ACC112 (cell line): ENCODE results near the gene SELENOF.

Experiments
- H2AFZ ChIP-seq: fragments of 200-600 bp; sonication (generic); one replicate; pipeline ENCODE4 v1.6.0; 2017; ENCODE audit warnings: antibody characterized with exemption, low read length; ENCODE audit not compliant: unreplicated experiment
- H3K27ac ChIP-seq: fragments of 200-600 bp; sonication (generic); 2 replicates; pipeline ENCODE4 v1.5.1; 2014; ENCODE audit warnings: low read depth, mild to moderate bottlenecking, antibody characterized with exemption, low read length, moderate library complexity
- H3K27me3 ChIP-seq: fragments of 200-600 bp; sonication (generic); 2 replicates; pipeline ENCODE4 v1.6.1; 2014; ENCODE audit warnings: mild to moderate bottlenecking, antibody characterized with exemption, low read length, moderate library complexity, mixed read lengths; ENCODE audit not compliant: insufficient read depth
- H3K36me3 ChIP-seq: fragments of 200-600 bp; sonication (generic); 2 replicates; pipeline ENCODE4 v1.6.1; 2016; ENCODE audit warnings: mild to moderate bottlenecking, antibody characterized with exemption, low read length, moderate library complexity, mixed read lengths; ENCODE audit not compliant: insufficient read depth
- H3K4me1 ChIP-seq: fragments of 200-600 bp; sonication (generic); one replicate; pipeline ENCODE4 v1.6.1; 2016; ENCODE audit warnings: low read length, mixed read lengths; ENCODE audit not compliant: insufficient read depth, unreplicated experiment, control insufficient read depth
- H3K4me3 ChIP-seq: fragments of 200-600 bp; sonication (generic); 2 replicates; pipeline ENCODE4 v1.5.1; 2014; ENCODE audit warnings: mild to moderate bottlenecking, low read depth, low read length
- H3K79me2 ChIP-seq: fragments of 200-600 bp; sonication (generic); one replicate; pipeline ENCODE4 v1.6.0; 2016; ENCODE audit warnings: low read length; ENCODE audit not compliant: control insufficient read depth, unreplicated experiment, insufficient read depth

SELENOF gene

DNA sequence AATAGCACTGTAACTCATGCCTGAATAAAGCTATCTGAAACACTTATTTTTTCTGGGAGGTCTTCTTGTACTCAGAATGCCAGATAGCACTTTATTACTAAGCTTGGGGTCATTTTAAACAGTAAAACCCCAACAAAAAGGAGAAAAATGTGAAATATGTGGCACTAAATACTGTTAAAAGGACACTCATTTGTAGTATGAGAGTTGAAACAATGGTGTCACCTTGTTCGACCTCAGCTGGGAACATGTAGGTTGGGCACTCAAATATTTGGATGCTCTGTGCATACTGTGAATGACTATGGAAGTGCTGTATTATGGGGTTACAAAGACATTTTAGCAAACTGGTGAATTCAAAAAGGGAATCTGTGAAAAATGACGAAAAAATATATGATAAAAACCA is 53.9 kb downstream of the SELENOF start:
- no peaks in the 10 kb centered on the region for H3K36me3 ChIP-seq
- H3K79me2 ChIP-seq: no peaks in the 10 kb centered on the region
- no peaks in the 10 kb centered on the region for H3K27me3 ChIP-seq
- no peak overlapping the region for H3K27ac ChIP-seq
- no peak overlapping the region for H2AFZ ChIP-seq
- no peaks in the 10 kb centered on the region for H3K4me1 ChIP-seq
- no peak overlapping the region for H3K4me3 ChIP-seq

DNA sequence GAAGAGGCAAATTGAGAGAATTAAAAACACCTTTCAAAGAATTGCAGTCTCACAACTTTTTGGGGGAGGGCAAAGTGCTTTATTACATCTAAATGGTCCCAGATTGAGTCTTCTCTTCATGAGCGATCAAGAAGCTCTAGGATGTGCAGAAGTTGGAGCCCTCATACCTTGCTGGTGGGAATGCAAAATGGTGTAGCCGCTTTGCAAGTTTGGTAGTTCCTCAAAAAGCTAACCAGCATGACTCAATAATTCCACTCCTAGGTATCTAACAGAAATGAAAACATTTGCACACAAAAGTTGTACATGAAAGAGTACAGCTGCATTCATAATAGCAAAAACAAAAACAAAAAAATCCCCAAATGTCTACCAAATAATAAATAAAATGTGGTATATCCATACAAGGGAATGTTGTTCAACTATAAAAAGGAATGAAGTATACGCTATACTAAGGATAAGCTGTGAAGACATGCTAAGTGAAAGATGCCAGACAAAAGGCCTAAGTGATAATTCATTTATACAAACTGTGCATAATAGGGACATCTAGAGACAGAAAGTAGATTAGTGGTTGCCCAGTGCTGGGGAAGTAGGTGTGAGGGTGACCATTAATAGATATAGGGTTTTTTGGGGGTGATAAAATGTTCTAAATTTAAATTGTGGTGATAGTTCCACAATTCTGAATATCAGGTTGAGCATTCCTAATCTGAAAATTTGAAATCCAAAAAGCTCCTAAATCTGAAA is 55.2 kb downstream of the SELENOF start:
- Histone ChIP-seq H2AFZ (no peak overlapping the region), H3K4me3 (no peak overlapping the region), H3K79me2 (no peaks in the 10 kb centered on the region), H3K27ac (no peak overlapping the region), H3K36me3 (no peaks in the 10 kb centered on the region), H3K27me3 (no peaks in the 10 kb centered on the region), H3K4me1 (no peaks in the 10 kb centered on the region)

DNA sequence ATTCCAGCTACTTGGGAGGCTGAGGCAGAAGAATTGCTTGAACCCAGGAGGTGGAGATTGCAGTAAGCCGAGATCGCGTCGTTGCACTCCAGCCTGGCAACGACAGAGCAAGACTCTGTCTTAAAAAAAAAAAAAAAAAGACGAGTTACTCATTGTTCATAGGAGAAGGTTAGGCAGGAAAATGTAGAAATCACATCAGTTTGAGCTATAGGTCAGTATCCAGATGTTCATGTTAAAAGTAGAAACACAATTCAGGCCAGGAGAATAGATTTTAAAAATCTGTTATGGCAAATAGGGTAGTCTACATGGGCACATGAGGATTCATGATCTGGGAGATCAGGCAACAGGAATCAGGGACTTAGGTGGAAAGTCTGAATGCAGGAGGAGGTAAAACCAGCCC is 57.7 kb downstream of the SELENOF start:
- H3K4me3 ChIP-seq: no peak overlapping the region
- no peaks in the 10 kb centered on the region for H3K4me1 ChIP-seq
- H2AFZ ChIP-seq: no peak overlapping the region
- H3K27ac ChIP-seq: no peak overlapping the region
- H3K27me3 ChIP-seq: no peaks in the 10 kb centered on the region
- no peaks in the 10 kb centered on the region for H3K36me3 ChIP-seq
- H3K79me2 ChIP-seq: no peaks in the 10 kb centered on the region

DNA sequence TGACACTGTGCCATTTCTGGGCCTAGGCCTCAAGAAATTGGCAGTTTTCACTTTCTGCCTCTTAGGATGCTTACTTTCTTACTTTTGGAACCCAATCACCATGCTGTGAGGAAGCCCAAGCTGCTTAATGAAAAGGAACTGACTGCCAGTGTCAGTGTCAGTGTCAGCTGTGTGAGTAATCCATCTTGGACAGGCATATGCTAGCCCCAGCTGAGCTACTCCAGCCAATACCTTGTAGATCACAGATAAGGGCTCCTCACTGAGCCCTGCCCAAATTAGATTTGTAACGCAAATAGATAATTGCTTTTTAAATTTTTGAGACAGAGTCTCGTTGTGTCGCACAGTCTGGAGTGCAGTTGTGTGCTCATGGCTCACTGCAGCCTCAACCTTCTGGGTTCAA is 59.6 kb downstream of the SELENOF start:
- Histone ChIP-seq H3K36me3 (no peaks in the 10 kb centered on the region), H3K4me1 (no peaks in the 10 kb centered on the region), H3K27me3 (no peaks in the 10 kb centered on the region), H3K4me3 (no peak overlapping the region), H3K27ac (no peak overlapping the region), H3K79me2 (no peaks in the 10 kb centered on the region), H2AFZ (no peak overlapping the region)

DNA sequence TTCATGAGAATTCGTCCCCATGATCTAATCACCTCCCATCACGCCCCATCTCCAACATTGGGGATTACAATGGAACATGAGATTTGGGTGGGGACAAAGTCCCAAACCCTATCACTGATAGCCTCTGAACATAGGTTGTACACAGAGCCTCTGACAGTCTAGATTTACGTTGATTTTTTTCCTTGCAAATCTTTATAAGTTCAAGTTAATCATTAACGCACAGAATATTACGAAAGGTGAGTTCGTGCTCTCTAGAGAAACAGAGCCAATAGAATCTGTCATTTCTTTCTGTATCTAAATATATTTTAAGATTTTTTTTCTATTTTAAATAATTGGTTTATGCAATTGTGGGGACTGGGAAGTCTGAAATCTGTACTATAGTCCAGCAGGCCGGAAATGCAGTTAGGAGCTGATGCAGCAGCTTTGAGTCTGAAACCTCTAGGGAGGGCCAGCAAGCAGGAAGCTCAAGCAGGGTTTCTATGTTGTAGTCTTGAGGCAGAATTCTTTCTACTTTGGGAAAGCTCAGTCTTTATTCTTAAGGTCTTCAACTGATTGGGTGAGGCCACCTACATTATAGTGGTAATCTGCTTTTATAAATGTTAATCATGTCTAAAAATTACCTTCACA is 61.0 kb downstream of the SELENOF start:
- Histone ChIP-seq H3K79me2 (no peaks in the 10 kb centered on the region), H3K4me1 (no peaks in the 10 kb centered on the region), H2AFZ (no peak overlapping the region), H3K27me3 (no peaks in the 10 kb centered on the region), H3K36me3 (no peaks in the 10 kb centered on the region), H3K27ac (no peak overlapping the region), H3K4me3 (no peak overlapping the region)

DNA sequence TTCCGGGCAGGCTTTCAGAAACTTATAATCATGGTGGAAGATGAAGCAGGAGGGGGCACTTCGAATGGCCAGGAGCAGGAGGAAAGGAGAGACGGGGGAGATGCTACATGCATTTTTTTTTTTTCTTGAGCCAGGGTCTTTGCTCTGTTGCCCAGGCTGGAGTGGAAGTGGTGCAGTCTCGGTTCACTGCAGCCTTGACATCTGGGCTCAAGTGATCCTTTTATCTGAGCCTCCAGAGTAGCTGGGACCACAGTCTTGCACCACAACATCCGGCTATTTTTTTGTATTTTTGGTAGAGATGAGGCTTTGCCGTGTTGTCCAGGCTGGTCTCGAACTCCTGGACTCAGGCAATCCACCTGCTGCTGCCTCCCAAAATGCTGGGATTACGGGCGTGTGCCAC is 61.6 kb downstream of the SELENOF start:
- Histone ChIP-seq H3K4me3 (no peak overlapping the region), H3K4me1 (no peaks in the 10 kb centered on the region), H3K79me2 (no peaks in the 10 kb centered on the region), H3K27ac (no peak overlapping the region), H3K27me3 (no peaks in the 10 kb centered on the region), H3K36me3 (no peaks in the 10 kb centered on the region), H2AFZ (no peak overlapping the region)

DNA sequence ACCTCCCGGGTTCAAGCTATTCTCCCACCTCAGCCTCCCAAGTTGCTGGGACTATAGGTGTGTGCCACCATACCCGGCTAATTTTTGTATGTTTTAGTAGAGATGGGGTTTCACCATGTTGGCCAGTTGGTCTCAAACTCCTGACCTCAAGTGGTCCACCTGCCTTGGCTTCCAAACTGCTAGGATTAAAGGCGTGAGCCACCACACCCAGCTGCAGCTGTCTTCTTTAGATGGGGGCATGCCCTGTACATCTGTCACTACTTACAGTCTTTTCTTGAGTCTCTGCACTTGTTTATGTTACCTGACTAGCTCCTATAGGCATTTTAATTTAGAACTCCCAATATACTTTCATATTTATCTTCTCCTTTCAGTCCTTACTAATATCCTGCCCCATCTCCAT is 64.2 kb downstream of the SELENOF start:
- no peak overlapping the region for H2AFZ ChIP-seq
- no peaks in the 10 kb centered on the region for H3K27me3 ChIP-seq
- H3K4me3 ChIP-seq: no peak overlapping the region
- H3K36me3 ChIP-seq: no peaks in the 10 kb centered on the region
- no peaks in the 10 kb centered on the region for H3K79me2 ChIP-seq
- no peak overlapping the region for H3K27ac ChIP-seq
- H3K4me1 ChIP-seq: peaks cover 15% of the 10 kb centered on the region

DNA sequence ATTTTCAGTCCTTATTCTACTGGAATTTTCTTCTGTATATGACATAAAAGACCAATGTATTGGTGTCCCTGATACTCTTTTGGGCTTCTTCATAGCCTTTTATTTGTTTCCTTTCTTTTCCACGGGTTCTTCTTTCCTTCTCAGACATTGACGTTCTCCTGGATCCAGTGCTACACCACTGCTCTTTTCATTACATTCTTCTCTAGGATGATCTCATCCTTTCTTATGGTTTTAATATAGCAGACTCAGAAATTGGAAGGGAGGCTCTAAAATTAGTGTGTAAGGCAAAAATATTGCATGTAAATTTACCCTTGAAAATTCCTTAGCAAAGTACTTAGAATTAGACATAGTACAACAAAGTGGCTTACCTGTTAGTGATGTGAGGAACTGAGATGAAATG is 65.3 kb downstream of the SELENOF start:
- Histone ChIP-seq H3K4me3 (no peak overlapping the region), H2AFZ (no peak overlapping the region), H3K79me2 (no peaks in the 10 kb centered on the region), H3K27ac (no peak overlapping the region), H3K27me3 (no peaks in the 10 kb centered on the region), H3K36me3 (no peaks in the 10 kb centered on the region), H3K4me1 (peaks cover 15% of the 10 kb centered on the region)

DNA sequence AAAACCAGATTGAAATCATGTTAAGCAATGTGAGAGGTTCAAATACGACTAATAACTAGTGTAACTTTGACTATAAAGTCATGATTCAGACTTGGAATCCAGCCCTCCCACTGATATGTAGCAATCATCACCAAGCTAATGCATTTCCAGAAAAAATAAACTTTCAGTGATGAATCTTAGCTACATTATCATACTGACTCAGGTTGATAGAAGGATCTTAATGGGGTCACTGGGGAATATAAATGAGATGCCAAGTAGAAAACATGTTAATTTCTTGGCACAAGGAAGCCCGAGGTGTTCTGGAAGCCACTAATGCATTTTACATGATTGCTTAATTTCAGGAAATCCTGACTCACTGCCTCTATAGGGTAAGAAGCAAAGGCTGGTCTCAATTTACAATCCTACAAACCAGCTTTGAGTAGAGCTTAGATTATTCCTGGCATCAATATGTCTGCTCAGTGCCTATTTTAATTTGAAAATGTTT is 67.7 kb downstream of the SELENOF start:
- H3K4me3 ChIP-seq: no peak overlapping the region
- peaks cover 18% of the 10 kb centered on the region for H3K4me1 ChIP-seq
- no peak overlapping the region for H2AFZ ChIP-seq
- peak overlapping the region; percentile 17 for H3K27ac ChIP-seq
- no peaks in the 10 kb centered on the region for H3K27me3 ChIP-seq
- H3K36me3 ChIP-seq: no peaks in the 10 kb centered on the region
- no peaks in the 10 kb centered on the region for H3K79me2 ChIP-seq

DNA sequence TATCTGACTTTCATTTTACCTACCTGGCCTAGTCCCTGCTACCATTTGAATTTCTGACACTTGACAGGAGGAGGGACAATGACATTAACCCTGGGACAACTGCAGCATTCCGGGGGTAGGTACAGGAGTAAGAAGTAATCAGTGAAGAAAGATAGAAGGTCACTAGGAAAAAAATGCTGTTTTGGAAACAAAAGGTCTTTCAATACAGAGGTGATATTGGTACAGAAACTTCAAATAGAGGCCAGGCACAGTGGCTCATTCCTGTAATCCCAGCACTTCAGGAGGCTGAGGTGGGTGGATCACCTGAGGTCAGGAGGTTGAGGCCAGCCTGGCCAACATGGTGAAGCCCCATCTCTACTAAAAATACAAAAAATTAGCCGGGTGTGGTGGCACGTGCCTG is 68.4 kb downstream of the SELENOF start:
- no peak overlapping the region for H2AFZ ChIP-seq
- no peak overlapping the region for H3K4me3 ChIP-seq
- peak overlapping the region; percentile 17 for H3K27ac ChIP-seq
- H3K79me2 ChIP-seq: no peaks in the 10 kb centered on the region
- peaks cover 22% of the 10 kb centered on the region for H3K4me1 ChIP-seq
- H3K27me3 ChIP-seq: no peaks in the 10 kb centered on the region
- no peaks in the 10 kb centered on the region for H3K36me3 ChIP-seq

DNA sequence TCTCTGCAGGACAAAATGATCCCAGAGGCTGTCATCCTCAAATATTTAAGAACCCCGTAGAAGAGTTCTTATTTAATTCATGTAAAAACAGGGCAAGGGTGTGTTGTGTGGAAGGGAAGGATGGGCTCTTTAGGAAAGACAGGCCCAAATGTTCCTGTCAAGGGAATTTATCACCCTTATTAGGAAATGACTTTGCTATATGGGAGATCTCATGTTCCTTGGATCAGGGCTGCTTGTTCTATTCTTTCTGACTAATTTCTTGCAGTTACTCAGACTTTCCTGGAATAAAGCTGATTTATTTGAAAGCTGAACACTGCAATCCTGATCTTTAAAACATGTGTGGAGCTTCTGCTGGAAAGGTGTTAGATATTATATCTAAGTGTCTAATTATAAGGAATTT is 72.8 kb downstream of the SELENOF start:
- H3K27me3 ChIP-seq: no peaks in the 10 kb centered on the region
- no peak overlapping the region for H3K27ac ChIP-seq
- H2AFZ ChIP-seq: no peak overlapping the region
- peaks cover 16% of the 10 kb centered on the region for H3K4me1 ChIP-seq
- no peak overlapping the region for H3K4me3 ChIP-seq
- no peaks in the 10 kb centered on the region for H3K79me2 ChIP-seq
- no peaks in the 10 kb centered on the region for H3K36me3 ChIP-seq
